Thymus (tissue), 11 donors: ENCODE data around the gene KDM4B. TPM values are rescaled to one million over a fixed set of nuclear protein-coding genes. Genes with fewer than 3 reads are reported as not detected.

Experiments used
- DNase-seq, 9 donors: peaks; one replicate each; pipeline ENCODE4 v3.0.0-alpha.2; 2013; ENCODE audit warnings: low spot score in 9 of 9, low read depth in 6 of 9, missing footprints in 1 of 9
- H3K27ac ChIP-seq, 2 donors: one replicate each; pipeline ENCODE4 v1.5.1; 2013; ENCODE audit warnings: control low read depth in 1 of 2, low read depth in 1 of 2, low read length in 1 of 2, mild to moderate bottlenecking in 1 of 2, moderate library complexity in 1 of 2
- H3K27me3 ChIP-seq, 2 donors: one replicate each; pipeline ENCODE4 v1.5.1; 2013; ENCODE audit warnings: low read length in 1 of 2; ENCODE audit not compliant: control insufficient read depth in 2 of 2, insufficient read depth in 1 of 2
- H3K36me3 ChIP-seq, 2 donors: one replicate each; pipeline ENCODE4 v1.5.1; 2013; ENCODE audit warnings: low read length in 1 of 2, mild to moderate bottlenecking in 1 of 2, moderate library complexity in 1 of 2; ENCODE audit not compliant: control insufficient read depth in 2 of 2, insufficient read depth in 2 of 2
- H3K4me1 ChIP-seq, 2 donors: one replicate each; pipeline ENCODE4 v1.5.1; 2013; ENCODE audit warnings: low read length in 2 of 2; ENCODE audit not compliant: control insufficient read depth in 2 of 2, insufficient read depth in 2 of 2
- H3K4me3 ChIP-seq, 2 donors: one replicate each; pipeline ENCODE4 v1.5.1; 2013; ENCODE audit warnings: low read length in 2 of 2, control low read depth in 1 of 2, mild to moderate bottlenecking in 1 of 2
- H3K9me3 ChIP-seq, 2 donors: one replicate each; pipeline ENCODE4 v1.5.1; 2013; ENCODE audit warnings: low read length in 1 of 2, mild to moderate bottlenecking in 1 of 2; ENCODE audit not compliant: control insufficient read depth in 2 of 2, insufficient read depth in 1 of 2
- WGBS: extraction: QIAGEN DNeasy Blood & Tissue Kit; methylation state at CpG from one replicate; pipeline ENCODE4 v1.1.7; 2013; 5-methylcytosine and 5-hydroxymethylcytosine counted together
- polyA plus RNA-seq: library from polyadenylated mRNA; stranded (reverse); fragments of 200-250 nt; gene quantifications from one replicate; pipeline ENCODE4 v1.2.3, GENCODE V29; 2013
- total RNA-seq: library from RNA; stranded (reverse); fragments of 120-200 nt; gene quantifications from one replicate; pipeline ENCODE4 v1.2.4, GENCODE V29; 2013
- donor health status: healthy.

Gene KDM4B
- total and polyA plus RNA-seq, 2 donors, result 8.6 to 24.6 TPM

DNA sequence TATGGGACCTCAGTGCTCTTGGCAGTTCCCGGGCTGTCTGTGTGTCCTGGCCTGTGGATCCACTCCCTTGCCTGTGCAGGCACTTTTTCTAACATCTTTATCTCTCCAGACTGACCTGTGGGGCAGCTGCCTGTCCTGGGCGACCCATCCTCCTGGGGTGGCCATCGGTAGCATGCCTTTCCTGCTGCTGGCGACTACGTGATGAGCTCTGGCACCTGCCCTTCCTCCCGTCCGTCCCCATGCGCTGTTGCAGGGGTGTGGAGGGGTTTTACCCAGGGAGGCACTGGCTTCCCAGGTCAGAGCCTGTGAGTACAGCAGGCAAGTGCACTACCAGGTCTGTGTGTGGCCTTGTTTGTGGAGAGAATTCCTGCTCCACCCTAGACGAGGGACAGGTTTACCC, 93.3 kb downstream of the KDM4B start:
- WGBS, result 98% methylated on average over 9 of the region's 9 CpGs

DNA sequence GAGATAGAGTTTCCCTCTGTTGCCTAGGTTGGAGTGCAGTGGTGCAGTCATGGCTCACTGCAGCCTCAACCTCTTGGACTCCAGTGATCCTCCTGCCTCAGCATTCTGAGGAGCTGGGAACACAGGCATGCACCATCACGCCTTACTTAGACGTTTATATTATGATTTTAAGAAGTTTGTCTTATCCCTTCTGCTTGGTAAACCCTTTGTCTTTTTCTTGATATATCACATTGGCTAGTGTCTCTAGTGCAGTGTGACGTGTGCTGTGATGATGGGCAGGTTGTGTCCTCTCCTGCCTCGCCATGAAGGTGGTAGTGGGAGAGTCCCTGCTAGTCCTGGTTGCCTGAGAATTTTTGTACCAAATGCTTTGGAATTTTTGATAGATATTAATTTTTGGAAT, 93.9 kb downstream of the KDM4B start:
- no peaks in the 10 kb centered on the region for H3K27me3 ChIP-seq
- WGBS, result 98% methylated on average over 4 of the region's 4 CpGs
- H3K9me3 ChIP-seq, result peaks cover 2 to 14% of the 10 kb centered on the region in 2 donors
- H3K4me1 ChIP-seq, result no peaks in the 10 kb centered on the region
- H3K36me3 ChIP-seq, result peaks cover 26 to 31% of the 10 kb centered on the region in 2 donors
- H3K4me3 ChIP-seq, result no peak overlapping the region
- no peak for DNase-seq
- H3K27ac ChIP-seq, result no peak overlapping the region

More for the DNA sequence above, 93.3 kb downstream of the KDM4B start:
- Histone ChIP-seq H3K9me3 (peaks cover 2 to 14% of the 10 kb centered on the region in 2 donors), H3K4me3 (no peak overlapping the region), H3K27me3 (no peaks in the 10 kb centered on the region), H3K27ac (no peak overlapping the region), H3K4me1 (no peaks in the 10 kb centered on the region), H3K36me3 (peaks cover 31 to 37% of the 10 kb centered on the region in 2 donors)
- DNase-seq, result no peak

DNA sequence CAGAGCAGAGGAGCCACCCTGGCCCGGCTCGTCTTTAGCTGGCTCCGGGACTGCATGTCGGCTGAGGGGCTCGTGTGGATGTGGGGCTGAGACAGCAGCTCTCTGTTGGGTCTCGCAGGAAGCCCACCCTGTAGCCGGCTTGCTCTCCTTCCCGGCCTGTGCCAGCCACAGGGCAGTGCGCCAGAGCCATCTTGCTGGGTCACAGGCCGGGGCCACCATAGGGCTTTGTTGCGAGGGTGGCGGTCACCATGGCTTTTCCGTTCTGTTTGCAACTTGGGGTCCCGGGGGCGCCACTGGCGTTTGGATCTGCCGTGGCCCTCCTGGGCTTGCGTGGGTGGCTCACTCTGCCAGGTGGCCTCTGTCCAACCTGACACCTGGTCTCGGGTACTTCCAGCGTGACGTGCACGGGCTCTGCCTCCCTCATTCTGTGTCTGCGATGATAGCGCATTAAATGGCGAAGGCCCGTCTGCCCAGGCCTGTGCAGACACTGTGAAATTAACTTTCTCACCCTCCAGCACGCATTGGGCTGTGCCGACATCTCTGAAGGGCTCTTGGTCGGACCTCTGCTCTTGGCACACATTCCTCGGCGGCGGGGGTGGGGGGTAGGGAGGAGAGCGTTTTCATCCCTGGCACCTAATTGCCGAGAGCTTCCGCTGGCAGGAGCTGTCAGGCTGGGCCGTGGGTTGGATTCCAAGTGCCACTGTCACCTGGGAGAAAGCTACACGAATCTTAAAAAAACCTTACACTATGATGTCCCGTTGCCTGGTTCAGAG, 95.1 kb downstream of the KDM4B start:
- H3K27ac ChIP-seq, result no peak overlapping the region
- no peaks in the 10 kb centered on the region for H3K27me3 ChIP-seq
- no peak overlapping the region for H3K4me3 ChIP-seq
- peaks cover 26 to 31% of the 10 kb centered on the region in 2 donors for H3K36me3 ChIP-seq
- WGBS, result 98% methylated on average over 38 of the region's 38 CpGs
- no peaks in the 10 kb centered on the region for H3K4me1 ChIP-seq
- no peak for DNase-seq
- peaks cover 2 to 14% of the 10 kb centered on the region in 2 donors for H3K9me3 ChIP-seq

DNA sequence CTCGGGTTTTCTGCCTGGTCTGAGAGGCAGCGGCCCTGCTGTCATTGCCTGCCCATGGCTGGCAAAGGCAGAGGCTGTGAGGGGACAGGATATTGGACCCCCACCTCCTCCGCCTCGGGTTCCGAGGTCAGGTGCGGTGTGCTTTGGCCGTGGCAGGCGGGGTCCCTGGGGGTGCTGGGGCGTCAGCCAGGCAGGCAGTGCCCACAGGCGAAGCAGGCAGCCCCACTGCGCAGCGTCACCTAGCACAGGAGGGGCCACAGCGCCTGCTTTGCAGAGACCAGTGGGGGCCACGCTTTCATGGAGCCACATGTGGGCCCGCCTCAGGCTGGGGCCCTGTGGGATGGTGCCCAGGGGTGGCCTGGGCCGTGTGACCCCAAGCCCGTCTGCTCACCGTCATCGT, 96.0 kb downstream of the KDM4B start:
- Histone ChIP-seq H3K4me1 (no peaks in the 10 kb centered on the region), H3K27ac (no peak overlapping the region), H3K9me3 (peaks cover 2 to 14% of the 10 kb centered on the region in 2 donors), H3K4me3 (no peak overlapping the region), H3K36me3 (peaks cover 20 to 26% of the 10 kb centered on the region in 2 donors), H3K27me3 (no peaks in the 10 kb centered on the region)
- no peak for DNase-seq
- WGBS, result 96% methylated on average over 19 of the region's 19 CpGs

DNA sequence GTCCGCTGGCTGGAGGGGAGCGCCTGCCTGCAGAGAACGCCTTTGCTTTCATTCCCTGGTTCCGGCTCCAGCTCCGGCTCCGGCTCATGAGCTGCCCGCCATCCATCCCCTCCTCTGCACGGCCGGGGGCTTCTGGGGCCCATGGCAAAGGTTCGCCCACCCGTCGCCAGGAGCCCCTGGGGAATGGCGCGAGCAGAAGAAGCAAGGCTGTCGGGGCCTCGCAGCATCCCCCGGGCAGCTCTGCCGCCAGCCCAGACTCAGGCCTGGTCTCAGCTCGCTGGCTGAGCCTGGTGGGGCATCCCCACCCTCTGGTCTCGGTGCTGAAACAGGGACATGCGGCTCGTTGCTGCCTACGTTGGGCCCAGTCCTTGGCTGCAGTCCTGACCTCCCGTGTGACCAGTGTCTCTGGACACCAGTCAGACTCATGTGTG, 96.8 kb downstream of the KDM4B start:
- DNase-seq, result no peak
- Histone ChIP-seq H3K4me3 (no peak overlapping the region), H3K4me1 (no peaks in the 10 kb centered on the region), H3K36me3 (peaks cover 20 to 26% of the 10 kb centered on the region in 2 donors), H3K27me3 (no peaks in the 10 kb centered on the region), H3K9me3 (peaks cover 2 to 14% of the 10 kb centered on the region in 2 donors), H3K27ac (no peak overlapping the region)
- WGBS, result 98% methylated on average over 24 of the region's 24 CpGs

DNA sequence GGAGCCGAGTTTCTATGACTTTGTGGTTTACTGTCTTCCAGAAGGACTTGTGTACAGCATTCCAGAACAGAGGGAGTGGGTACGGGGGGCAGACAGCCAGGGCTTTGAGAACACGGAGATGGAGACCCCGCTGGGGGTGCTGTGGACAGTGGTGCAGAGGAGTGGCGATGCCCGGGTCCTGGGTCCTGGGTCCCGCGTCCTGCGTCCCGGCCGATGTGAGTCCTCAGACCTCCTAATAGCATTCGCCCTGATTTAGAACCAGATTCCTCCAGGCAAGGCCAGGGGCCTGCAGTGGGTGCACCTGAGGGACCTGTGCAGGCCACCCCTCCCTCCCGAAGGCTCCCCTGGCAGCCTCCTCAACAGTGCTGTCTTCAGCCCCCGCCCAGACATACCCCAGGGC, 97.9 kb downstream of the KDM4B start:
- Histone ChIP-seq H3K36me3 (peaks cover 20 to 27% of the 10 kb centered on the region in 2 donors), H3K9me3 (peaks cover 2 to 13% of the 10 kb centered on the region in 2 donors), H3K4me1 (no peaks in the 10 kb centered on the region), H3K27me3 (no peaks in the 10 kb centered on the region), H3K4me3 (no peak overlapping the region), H3K27ac (no peak overlapping the region)
- WGBS, result 98% methylated on average over 14 of the region's 14 CpGs
- no peak for DNase-seq

DNA sequence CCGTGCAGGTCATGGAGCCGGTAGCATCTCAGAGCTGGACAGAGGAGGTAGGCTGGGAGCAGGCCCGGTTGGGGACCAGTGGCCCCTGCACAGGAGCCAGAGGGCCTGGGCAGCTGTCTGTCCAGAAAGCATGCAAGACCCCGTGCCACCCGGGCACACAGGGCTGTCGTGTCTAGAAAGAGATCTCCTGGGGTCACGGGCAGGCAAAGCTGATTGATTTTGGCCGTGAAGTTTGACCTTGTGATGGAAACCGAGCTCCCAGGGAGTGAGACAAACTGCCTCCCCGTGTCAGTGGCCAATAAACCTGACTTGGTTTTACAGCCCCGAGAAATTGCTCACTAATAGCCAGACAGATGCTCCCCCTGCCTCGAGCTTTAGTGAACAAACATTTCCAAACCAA, 98.8 kb downstream of the KDM4B start:
- WGBS, result 97% methylated on average over 12 of the region's 12 CpGs
- H3K27ac ChIP-seq, result no peak overlapping the region
- no peak for DNase-seq
- H3K4me1 ChIP-seq, result no peaks in the 10 kb centered on the region
- no peak overlapping the region for H3K4me3 ChIP-seq
- peaks cover 1 to 5% of the 10 kb centered on the region in 2 donors for H3K9me3 ChIP-seq
- peaks cover 14 to 24% of the 10 kb centered on the region in 2 donors for H3K36me3 ChIP-seq
- H3K27me3 ChIP-seq, result no peaks in the 10 kb centered on the region

DNA sequence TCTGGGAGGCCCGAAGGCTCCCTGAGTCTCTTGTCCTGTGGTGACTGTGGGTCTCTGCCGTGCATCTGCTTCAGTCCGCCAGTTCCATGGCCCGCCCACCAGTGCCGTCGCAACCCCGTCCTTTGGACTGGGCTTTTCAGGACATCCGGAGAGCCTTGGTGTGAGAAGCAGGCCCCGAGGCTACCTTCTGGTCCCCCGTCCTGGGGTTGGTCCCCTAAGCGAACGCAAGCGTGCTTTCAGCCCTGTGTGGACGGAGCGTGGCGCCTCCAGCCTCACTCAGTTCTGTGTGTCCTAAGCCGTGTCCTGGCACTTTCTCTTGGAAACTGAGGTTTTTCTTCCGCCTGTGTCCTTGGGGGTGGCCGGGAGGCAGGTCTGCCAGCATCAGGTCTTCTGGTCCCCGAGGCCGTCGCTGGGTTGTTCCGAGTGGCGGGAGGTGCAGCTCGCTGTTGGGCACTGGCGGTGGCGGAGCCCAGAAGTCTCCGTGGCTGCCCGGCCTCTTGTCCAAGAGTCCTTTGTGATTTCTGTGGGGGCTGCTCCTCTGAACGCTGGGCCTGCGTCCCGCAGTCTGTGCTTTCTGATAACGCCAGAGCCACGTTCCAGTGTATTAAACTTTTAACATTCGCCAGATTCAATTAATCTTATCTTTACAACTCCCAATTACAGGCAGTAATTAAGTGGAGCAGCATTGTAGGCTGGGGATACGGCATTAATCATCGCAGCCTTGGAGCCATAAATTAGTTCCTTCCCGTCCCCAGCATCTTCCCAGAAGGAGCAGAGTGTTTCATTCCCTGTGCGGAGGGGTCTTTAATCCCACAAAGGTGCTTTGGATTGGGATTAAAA, 99.5 kb downstream of the KDM4B start:
- peaks cover 0 to under 1% of the 10 kb centered on the region in 2 donors for H3K4me1 ChIP-seq
- 97% methylated on average over 39 of the region's 39 CpGs for WGBS
- no peaks in the 10 kb centered on the region for H3K27me3 ChIP-seq
- no peak for DNase-seq
- no peak overlapping the region for H3K4me3 ChIP-seq
- no peak overlapping the region for H3K27ac ChIP-seq
- peaks cover 12 to 16% of the 10 kb centered on the region in 2 donors for H3K36me3 ChIP-seq
- no peaks in the 10 kb centered on the region for H3K9me3 ChIP-seq

DNA sequence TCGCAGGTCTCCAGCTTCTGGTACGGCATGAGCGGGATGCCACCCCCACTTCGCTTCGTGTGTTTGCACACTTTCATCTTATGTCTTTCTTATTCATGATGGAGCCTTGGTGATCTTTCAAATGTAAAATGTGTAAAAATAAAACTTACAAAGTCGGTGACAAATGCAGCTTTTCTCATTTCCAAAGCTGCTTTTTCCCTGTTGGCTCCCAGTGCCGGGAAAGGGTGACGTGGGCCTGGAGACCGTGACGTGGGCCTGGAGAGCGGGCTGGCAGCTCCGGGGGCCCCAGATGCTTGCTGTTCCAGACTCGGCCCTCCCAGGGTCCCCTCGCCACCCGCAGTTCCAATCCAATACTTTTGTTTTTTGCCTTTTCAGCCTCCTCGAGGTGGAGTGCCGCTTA, 101.4 kb downstream of the KDM4B start:
- no peak overlapping the region for H3K27ac ChIP-seq
- 99% methylated on average over 17 of the region's 17 CpGs for WGBS
- H3K27me3 ChIP-seq, result no peaks in the 10 kb centered on the region
- H3K9me3 ChIP-seq, result no peaks in the 10 kb centered on the region
- no peak overlapping the region for H3K4me3 ChIP-seq
- peaks cover 5 to 11% of the 10 kb centered on the region in 2 donors for H3K36me3 ChIP-seq
- no peak for DNase-seq
- H3K4me1 ChIP-seq, result peaks cover 4 to 19% of the 10 kb centered on the region in 2 donors
